HepG2 (cell line): ENCODE measurements around the gene SLC2A4. TPM values are rescaled to one million over a fixed set of nuclear protein-coding genes. Genes with fewer than 3 reads are reported as not detected.

ENCODE experiments used
- AGO2 ChIP-seq: fragments of 200-400 bp; formaldehyde crosslinking; optimal IDR thresholded peaks from 2 replicates; pipeline ENCODE3; 2017; ENCODE audit warnings: mild to moderate bottlenecking, low read depth, low read length, moderate library complexity
- CHD4 ChIP-seq: fragments of 200-600 bp; sonication (generic); IDR thresholded peaks from 2 replicates; pipeline ENCODE4 v1.7.0; 2017; ENCODE audit warnings: mild to moderate bottlenecking, low read length, borderline replicate concordance
- DPF2 ChIP-seq: sonication (generic); formaldehyde crosslinking; IDR thresholded peaks from 2 replicates; pipeline ENCODE4 v1.4.0; 2020; ENCODE audit warnings: mild to moderate bottlenecking, low read depth, missing genetic modification reagents, borderline replicate concordance
- IRX3 ChIP-seq: sonication (generic); formaldehyde crosslinking; IDR thresholded peaks from 2 replicates; pipeline ENCODE4 v1.8.1; 2023; ENCODE audit warnings: mild to moderate bottlenecking, low read depth, missing genetic modification reagents, borderline replicate concordance
- KDM3A ChIP-seq: IDR thresholded peaks from 2 replicates; pipeline ENCODE4 v1.6.1; 2018; ENCODE audit warnings: low read depth, missing compliant biosample characterization
- KDM6A ChIP-seq: IDR thresholded peaks from 2 replicates; pipeline ENCODE4 v1.6.1; 2016; ENCODE audit warnings: low read depth
- MXD3 ChIP-seq: IDR thresholded peaks from 2 replicates; pipeline ENCODE4 v1.6.1; 2016; ENCODE audit warnings: mild to moderate bottlenecking, missing biosample characterization, missing genetic modification reagents
- PHF20 ChIP-seq: sonication (generic); formaldehyde crosslinking; IDR thresholded peaks from 2 replicates; pipeline ENCODE4 v1.5.0; 2020; ENCODE audit warnings: mild to moderate bottlenecking, missing genetic modification reagents
- POGZ ChIP-seq: sonication (generic); formaldehyde crosslinking; IDR thresholded peaks from 2 replicates; pipeline ENCODE4 v1.4.0; 2020; ENCODE audit warnings: mild to moderate bottlenecking, missing genetic modification reagents
- POLR2G ChIP-seq: fragments of 200-400 bp; formaldehyde crosslinking; IDR thresholded peaks from 2 replicates; pipeline ENCODE4 v1.6.1; 2018; ENCODE audit warnings: mild to moderate bottlenecking, low read depth, low read length, moderate library complexity
- PPARG ChIP-seq: conservative IDR thresholded peaks from 2 replicates; pipeline ENCODE4 v1.6.1; 2016; ENCODE audit warnings: missing biosample characterization, missing genetic modification reagents
- SIX1 ChIP-seq: sonication (generic); formaldehyde crosslinking; IDR thresholded peaks from 2 replicates; pipeline ENCODE4 v1.4.0; 2020; ENCODE audit warnings: missing genetic modification reagents, borderline replicate concordance
- WIZ ChIP-seq: sonication (generic); formaldehyde crosslinking; IDR thresholded peaks from 2 replicates; pipeline ENCODE4 v1.5.1; 2020; ENCODE audit warnings: mild to moderate bottlenecking, missing genetic modification reagents
- ZBTB46 ChIP-seq: sonication (generic); formaldehyde crosslinking; IDR thresholded peaks from 2 replicates; pipeline ENCODE4 v1.4.0; 2020; ENCODE audit warnings: mild to moderate bottlenecking, missing genetic modification reagents, borderline replicate concordance
- ZNF12 ChIP-seq: sonication (generic); formaldehyde crosslinking; IDR thresholded peaks from 2 replicates; pipeline ENCODE4 v1.5.0; 2020; ENCODE audit warnings: missing genetic modification reagents
- ZNF337 ChIP-seq: sonication (generic); formaldehyde crosslinking; IDR thresholded peaks from 2 replicates; pipeline ENCODE4 v1.5.1; 2020; ENCODE audit warnings: missing genetic modification reagents, low read depth, mild to moderate bottlenecking, borderline replicate concordance
- ZNF431 ChIP-seq: sonication (generic); formaldehyde crosslinking; IDR thresholded peaks from 2 replicates; pipeline ENCODE4 v1.9.0; 2022; ENCODE audit warnings: missing genetic modification reagents, low read depth, mild to moderate bottlenecking, borderline replicate concordance
- ZNF691 ChIP-seq: sonication (generic); formaldehyde crosslinking; IDR thresholded peaks from 2 replicates; pipeline ENCODE4 v1.4.0; 2020; ENCODE audit warnings: missing genetic modification reagents, low read depth, mild to moderate bottlenecking, borderline replicate concordance
- ZNF7 ChIP-seq: IDR thresholded peaks from 2 replicates; pipeline ENCODE4 v1.6.1; 2016; ENCODE audit warnings: missing biosample characterization, missing genetic modification reagents
- ZNF800 ChIP-seq: sonication (generic); formaldehyde crosslinking; IDR thresholded peaks from 2 replicates; pipeline ENCODE4 v1.4.0; 2020; ENCODE audit warnings: missing genetic modification reagents
- ZNF891 ChIP-seq: sonication (generic); formaldehyde crosslinking; IDR thresholded peaks from 2 replicates; pipeline ENCODE4 v1.5.0; 2020; ENCODE audit warnings: mild to moderate bottlenecking, missing genetic modification reagents
- ZSCAN29 ChIP-seq: sonication (generic); formaldehyde crosslinking; conservative IDR thresholded peaks from 2 replicates; pipeline ENCODE4 v1.4.0; 2020; ENCODE audit warnings: mild to moderate bottlenecking, missing genetic modification reagents
- ZSCAN31 ChIP-seq: sonication (generic); formaldehyde crosslinking; IDR thresholded peaks from 2 replicates; pipeline ENCODE4 v1.5.0; 2020; ENCODE audit warnings: low read depth, mild to moderate bottlenecking, missing genetic modification reagents
- polyA plus RNA-seq, 8 experiments: library from polyadenylated mRNA; depleted of rRNA in 3 of 8; stranded (reverse) in 7 of 8; unstranded in 1 of 8; fragments of >200 nt; fragmentation: Illumina TruSeq in 4 of 8; extraction: Trizol in 4 of 8; gene quantifications; 2 replicates each; pipeline versions ENCODE4 v1.2.1 to v1.2.3, GENCODE V29; 2011 to 2016; ENCODE audit warnings: low read depth in 4 of 8, missing spikeins in 1 of 8, mixed read lengths in 1 of 8; ENCODE audit not compliant: insufficient read depth in 1 of 8
- total RNA-seq, 5 experiments: library from RNA; depleted of rRNA; stranded (reverse); fragments of >200 nt; fragmentation: Illumina TruSeq; extraction: Trizol; gene quantifications; 2 replicates each; pipeline ENCODE4 v1.2.3, GENCODE V29; 2016; ENCODE audit warnings: low read depth in 1 of 5

SLC2A4 gene
- total and polyA plus RNA-seq, 2 of the 13 experiments (the other 11 are each of a cell fraction or from before 2014, with no cell fraction given): 4.9 to 5.8 TPM

- peak; percentile 58; the same call in 1 of the 2 replicates for TF ChIP-seq ZNF891 (CRISPR knock-in tag)
- no peak for TF ChIP-seq SIX1
- TF ChIP-seq POGZ (CRISPR knock-in tag): no peak
- peak; percentile 100 for TF ChIP-seq AGO2
- no peak; the same call in 1 of the 2 replicates for TF ChIP-seq ZSCAN31
- no peak for TF ChIP-seq ZSCAN29 (CRISPR knock-in tag)
- no peak for TF ChIP-seq ZBTB46 (CRISPR knock-in tag)
- no peak; the same call in 1 of the 2 replicates for TF ChIP-seq IRX3 (CRISPR knock-in tag)
- TF ChIP-seq POLR2G: peak; percentile 97
- TF ChIP-seq KDM3A: peak; percentile 43; the same call in 1 of the 2 replicates
- peak; percentile 42 for TF ChIP-seq MXD3 (CRISPR knock-in tag)
- no peak; the same call in 1 of the 2 replicates for TF ChIP-seq ZNF12 (CRISPR knock-in tag)
- TF ChIP-seq CHD4: no peak
- TF ChIP-seq PPARG: no peak; the same call in 1 of the 2 replicates
- peak; percentile 85; the same call in 1 of the 2 replicates for TF ChIP-seq ZNF431
- TF ChIP-seq ZNF691 (CRISPR knock-in tag): peak; percentile 75; the same call in 1 of the 2 replicates
- peak; percentile 93 for TF ChIP-seq ZNF337
- peak; percentile 60; the same call in 1 of the 2 replicates for TF ChIP-seq ZNF800 (CRISPR knock-in tag)
- TF ChIP-seq PHF20 (CRISPR knock-in tag): peak; percentile 93
- TF ChIP-seq KDM6A (CRISPR knock-in tag): no peak
- TF ChIP-seq DPF2: no peak
- TF ChIP-seq ZNF7 (CRISPR knock-in tag): no peak
- TF ChIP-seq WIZ (CRISPR knock-in tag): no peak; the same call in 1 of the 2 replicates
These were observed 47.2 kb upstream of the SLC2A4 start, which contains the start of gene DVL2 (continued) for GRCh38 chr17:7234083-7234951.
